Ascending aorta (tissue), 2 donors: Measurements from ENCODE around the gene ERICH6B. TPM values are rescaled to one million over a fixed set of nuclear protein-coding genes. Genes with fewer than 3 reads are reported as not detected.
A peak's percentile ranks its signal among the peaks of the same experiment; 100 is the strongest.

Source experiments
- DNase-seq, 2 donors: peaks; one replicate each; pipeline ENCODE4 v3.0.0-alpha.2; 2019; ENCODE audit warnings: low spot score in 2 of 2
- H3K27ac ChIP-seq, 2 donors: fragments of 200-600 bp; sonication (generic); one replicate each; pipeline ENCODE4 v1.5.1; 2016 to 2017; ENCODE audit warnings: mild to moderate bottlenecking in 1 of 2
- H3K27me3 ChIP-seq: fragments of 200-600 bp; sonication (generic); one replicate; pipeline ENCODE4 v1.5.1; 2017
- H3K36me3 ChIP-seq, 2 donors: fragments of 200-600 bp; sonication (generic); one replicate each; pipeline ENCODE4 v1.5.1; 2016
- H3K4me1 ChIP-seq, 2 donors: fragments of 200-600 bp; sonication (generic); one replicate each; pipeline ENCODE4 v1.5.1; 2016 to 2017; ENCODE audit warnings: mild to moderate bottlenecking in 1 of 2
- H3K4me3 ChIP-seq, 2 donors: fragments of 200-600 bp; sonication (generic); one replicate each; pipeline ENCODE4 v1.5.1; 2016 to 2017; ENCODE audit warnings: mild to moderate bottlenecking in 1 of 2
- H3K9me3 ChIP-seq, 2 donors: fragments of 200-600 bp; sonication (generic); one replicate each; pipeline ENCODE4 v1.5.1; 2016
- intact Hi-C: fragments of 100-400 bp; cut with DNase I; formaldehyde crosslinking; loops from one replicate; pipeline ENCODE4 v1.15.1; 2023
- total RNA-seq: library from RNA; depleted of rRNA; stranded (reverse); fragments of >200 nt; gene quantifications from one replicate; pipeline ENCODE4 v1.1.0, GENCODE V29; 2016
- TF ChIP-seq, protein P1 (sequence below), 3 experiments: fragments of 200-600 bp in 2 of 3; fragments of 450-650 bp in 1 of 3; sonication (generic) in 2 of 3; IDR thresholded peaks; one replicate each; pipeline ENCODE4 v1.5.1; 2016 to 2019; ENCODE audit warnings: antibody characterized with exemption in 3 of 3, mild to moderate bottlenecking in 1 of 3, moderate library complexity in 1 of 3

ERICH6B gene
- total RNA-seq, 1 donor from 2014 or later = not detected

DNA sequence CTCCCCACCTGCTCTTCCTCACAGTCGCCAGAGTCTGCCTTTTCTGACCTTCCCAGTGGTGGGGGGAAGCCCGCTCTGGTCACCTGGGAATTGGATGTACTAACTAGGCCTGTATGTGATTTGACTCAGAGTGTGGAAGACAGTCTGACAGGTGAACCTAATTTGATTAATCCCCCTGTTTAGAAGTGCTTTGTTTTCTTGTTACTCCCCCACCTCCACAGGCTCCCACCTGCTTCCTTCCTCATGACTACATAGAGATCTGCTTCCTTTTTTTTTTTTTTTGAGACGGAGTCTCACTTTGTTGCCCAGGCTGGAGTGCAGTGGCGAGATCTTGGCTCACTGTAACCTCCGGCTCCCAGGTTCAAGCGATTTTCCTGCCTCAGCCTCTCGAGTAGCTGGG lies 106.8 kb downstream of the ERICH6B start:
- Histone ChIP-seq H3K27ac (no peak overlapping the region), H3K9me3 (no peaks in the 10 kb centered on the region), H3K27me3 (no peaks in the 10 kb centered on the region), H3K36me3 (peaks cover 57 to 65% of the 10 kb centered on the region in 2 donors), H3K4me1 (no peaks in the 10 kb centered on the region), H3K4me3 (no peak overlapping the region)
- TF ChIP-seq, protein P1, sequence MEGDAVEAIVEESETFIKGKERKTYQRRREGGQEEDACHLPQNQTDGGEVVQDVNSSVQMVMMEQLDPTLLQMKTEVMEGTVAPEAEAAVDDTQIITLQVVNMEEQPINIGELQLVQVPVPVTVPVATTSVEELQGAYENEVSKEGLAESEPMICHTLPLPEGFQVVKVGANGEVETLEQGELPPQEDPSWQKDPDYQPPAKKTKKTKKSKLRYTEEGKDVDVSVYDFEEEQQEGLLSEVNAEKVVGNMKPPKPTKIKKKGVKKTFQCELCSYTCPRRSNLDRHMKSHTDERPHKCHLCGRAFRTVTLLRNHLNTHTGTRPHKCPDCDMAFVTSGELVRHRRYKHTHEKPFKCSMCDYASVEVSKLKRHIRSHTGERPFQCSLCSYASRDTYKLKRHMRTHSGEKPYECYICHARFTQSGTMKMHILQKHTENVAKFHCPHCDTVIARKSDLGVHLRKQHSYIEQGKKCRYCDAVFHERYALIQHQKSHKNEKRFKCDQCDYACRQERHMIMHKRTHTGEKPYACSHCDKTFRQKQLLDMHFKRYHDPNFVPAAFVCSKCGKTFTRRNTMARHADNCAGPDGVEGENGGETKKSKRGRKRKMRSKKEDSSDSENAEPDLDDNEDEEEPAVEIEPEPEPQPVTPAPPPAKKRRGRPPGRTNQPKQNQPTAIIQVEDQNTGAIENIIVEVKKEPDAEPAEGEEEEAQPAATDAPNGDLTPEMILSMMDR (IDR thresholded peaks at IDR 0.05) = no peak
- no peak for DNase-seq
- intact Hi-C loops = no loop called here

DNA sequence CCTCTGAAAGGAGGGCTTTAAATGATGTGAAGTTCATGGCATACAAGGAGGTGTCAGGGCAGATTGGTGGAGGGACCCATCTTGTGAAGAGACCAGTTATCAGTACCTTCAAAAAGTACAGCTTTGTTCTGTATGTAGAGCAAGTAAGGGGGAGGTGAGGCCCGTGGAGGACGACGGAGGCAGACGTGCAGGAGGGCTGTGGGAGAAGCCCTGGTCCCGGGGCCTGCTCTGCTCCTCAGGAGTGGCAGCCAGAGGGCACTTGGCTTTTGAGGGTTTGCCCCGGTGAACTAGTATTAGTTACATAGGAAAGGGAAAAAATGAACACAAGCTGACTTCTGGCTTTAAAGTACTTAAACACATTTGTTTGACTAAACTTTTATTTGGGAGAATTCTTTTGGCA lies 108.7 kb downstream of the ERICH6B start:
- Histone ChIP-seq H3K27me3 (no peaks in the 10 kb centered on the region), H3K4me1 (no peaks in the 10 kb centered on the region), H3K9me3 (no peaks in the 10 kb centered on the region), H3K36me3 (peaks cover 60 to 62% of the 10 kb centered on the region in 2 donors), H3K4me3 (no peak overlapping the region), H3K27ac (no peak overlapping the region)
- TF ChIP-seq, protein P1 (IDR thresholded peaks at IDR 0.05) = no peak
- no peak for DNase-seq
- intact Hi-C loops = no loop called here

DNA sequence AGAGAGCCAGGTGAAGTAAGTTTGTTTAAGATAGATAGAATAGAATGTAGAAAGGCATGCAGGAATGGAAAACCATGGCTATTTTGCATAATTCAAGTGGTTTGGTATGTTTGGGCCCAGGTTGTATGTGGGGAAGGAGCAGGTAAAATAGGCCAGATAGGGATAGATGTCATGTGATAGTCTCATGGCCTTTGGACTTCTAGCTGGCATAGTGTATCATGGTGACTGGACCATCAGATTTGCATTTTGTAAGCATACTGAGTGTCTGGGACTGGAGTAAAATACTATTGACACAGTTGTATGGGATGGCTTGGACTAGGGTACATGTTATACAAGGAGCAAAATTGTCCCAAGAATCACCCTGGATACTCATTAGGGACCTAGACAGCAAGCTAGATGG lies 111.9 kb downstream of the ERICH6B start:
- Histone ChIP-seq H3K4me1 (peaks cover 0 to 6% of the 10 kb centered on the region in 2 donors), H3K4me3 (no peak overlapping the region), H3K27me3 (no peaks in the 10 kb centered on the region), H3K36me3 (peaks cover 39 to 42% of the 10 kb centered on the region in 2 donors), H3K27ac (no peak overlapping the region), H3K9me3 (no peaks in the 10 kb centered on the region)
- intact Hi-C loops = no loop called here
- no peak for DNase-seq
- TF ChIP-seq, protein P1 (IDR thresholded peaks at IDR 0.05) = no peak

DNA sequence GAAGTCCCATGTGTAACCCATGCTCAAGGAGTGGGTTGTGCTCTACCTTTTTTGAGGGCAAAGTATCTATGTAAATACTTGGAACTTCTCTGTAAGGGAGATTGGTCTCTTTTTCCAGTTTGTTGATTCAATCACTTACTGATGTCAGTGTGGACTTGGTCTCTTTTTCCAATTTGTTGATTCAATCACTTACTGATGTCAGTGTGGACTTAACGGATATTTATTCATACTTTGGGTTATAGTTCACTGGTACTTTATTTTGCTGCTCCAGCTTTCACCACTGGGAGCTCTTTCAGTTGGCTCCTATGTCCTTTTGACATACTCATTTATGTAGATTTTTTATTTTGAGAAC lies 114.4 kb downstream of the ERICH6B start:
- intact Hi-C loops = no loop called here
- Histone ChIP-seq H3K36me3 (peaks cover 44 to 65% of the 10 kb centered on the region in 2 donors), H3K4me3 (no peak overlapping the region), H3K4me1 (peaks cover 0 to 6% of the 10 kb centered on the region in 2 donors), H3K27me3 (no peaks in the 10 kb centered on the region), H3K27ac (no peak overlapping the region), H3K9me3 (no peaks in the 10 kb centered on the region)
- TF ChIP-seq, protein P1 (IDR thresholded peaks at IDR 0.05) = no peak
- DNase-seq = no peak

DNA sequence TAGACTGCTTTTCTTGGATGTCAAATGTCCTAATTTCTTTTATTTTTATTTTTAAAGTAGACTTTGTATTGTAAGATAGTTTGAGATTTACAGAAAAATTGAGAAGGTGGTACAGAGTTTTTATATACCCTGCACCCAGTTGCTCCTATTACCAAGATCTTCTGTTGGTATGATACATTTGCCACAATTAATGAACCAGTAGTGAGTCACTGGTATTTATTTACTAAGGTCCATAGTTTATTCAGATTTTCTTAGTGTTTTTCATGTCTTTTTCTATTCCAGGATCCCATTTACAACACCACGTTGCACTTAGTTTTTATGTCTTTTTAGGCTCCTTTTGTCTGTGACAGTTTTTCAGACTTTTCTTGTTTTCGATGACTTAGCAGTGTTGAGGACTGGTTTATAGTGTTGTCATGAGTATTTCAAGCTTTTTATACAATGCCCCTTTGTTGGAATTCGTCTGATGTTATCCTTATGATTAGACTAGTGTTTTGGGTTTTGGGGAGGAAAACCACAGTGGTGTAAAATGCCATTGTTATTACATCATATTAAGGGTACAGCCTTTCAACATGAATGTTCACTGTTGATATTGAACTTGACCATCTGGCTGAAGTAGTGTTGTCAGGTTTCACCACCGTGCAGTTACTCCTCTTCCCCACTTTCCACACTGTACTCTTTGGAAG lies 114.9 kb downstream of the ERICH6B start:
- Histone ChIP-seq H3K27ac (peak overlapping the region in 1 of 2 donors; percentile 10), H3K36me3 (peaks cover 42 to 67% of the 10 kb centered on the region in 2 donors), H3K9me3 (no peaks in the 10 kb centered on the region), H3K27me3 (no peaks in the 10 kb centered on the region), H3K4me3 (no peak overlapping the region), H3K4me1 (peaks cover 0 to 6% of the 10 kb centered on the region in 2 donors)
- DNase-seq = no peak
- intact Hi-C loops = no loop called here
- TF ChIP-seq, protein P1 (IDR thresholded peaks at IDR 0.05) = no peak
